Measurements from ENCODE around the gene CACUL1.

- TF ChIP-seq FOXO4 (CRISPR knock-in tag; conservative IDR thresholded peaks at IDR 0.05) (no peak), CBX2 (IDR thresholded peaks at IDR 0.05; ENCODE audit: low read depth, low read length) (no peak), CBX2 (CRISPR knock-in tag; IDR thresholded peaks at IDR 0.05; ENCODE audit: low read depth) (no peak), TBL1XR1 (IDR thresholded peaks at IDR 0.05; ENCODE audit: borderline replicate concordance, low read length, partially characterized antibody) (no peak), PATZ1 (CRISPR knock-in tag; IDR thresholded peaks at IDR 0.05) (no peak), ZNF850 (CRISPR knock-in tag; conservative IDR thresholded peaks at IDR 0.05) (no peak), MAZ (IDR thresholded peaks at IDR 0.05; ENCODE audit: borderline replicate concordance, low read depth, low read length) (no peak), MAZ (CRISPR knock-in tag; IDR thresholded peaks at IDR 0.05; ENCODE audit: low read depth) (no peak), SP2 (CRISPR knock-in tag; IDR thresholded peaks at IDR 0.05) (no peak), PRMT3 (CRISPR knock-in tag; IDR thresholded peaks at IDR 0.05; ENCODE audit: borderline replicate concordance, low read depth) (no peak), REST (IDR thresholded peaks at IDR 0.05; ENCODE audit: borderline replicate concordance in 1 of 2, low read depth in 1 of 2, low read length in 2 of 2) (no peak), KDM1A (CRISPR knock-in tag; IDR thresholded peaks at IDR 0.05) (no peak), DBP (CRISPR knock-in tag; IDR thresholded peaks at IDR 0.05; ENCODE audit: not compliant biosample characterization) (no peak), CTCF (CRISPR knock-in tag; IDR thresholded peaks at IDR 0.05) (no peak)
These were observed 82.6 kb downstream of the CACUL1 start for GRCh38 chr10:118672153-118672552.

Measured in HepG2 (cell line).